ENCODE results near the gene NPLOC4.
A peak's percentile ranks its signal among the peaks of the same experiment; 100 is the strongest.

NPLOC4 gene

DNA sequence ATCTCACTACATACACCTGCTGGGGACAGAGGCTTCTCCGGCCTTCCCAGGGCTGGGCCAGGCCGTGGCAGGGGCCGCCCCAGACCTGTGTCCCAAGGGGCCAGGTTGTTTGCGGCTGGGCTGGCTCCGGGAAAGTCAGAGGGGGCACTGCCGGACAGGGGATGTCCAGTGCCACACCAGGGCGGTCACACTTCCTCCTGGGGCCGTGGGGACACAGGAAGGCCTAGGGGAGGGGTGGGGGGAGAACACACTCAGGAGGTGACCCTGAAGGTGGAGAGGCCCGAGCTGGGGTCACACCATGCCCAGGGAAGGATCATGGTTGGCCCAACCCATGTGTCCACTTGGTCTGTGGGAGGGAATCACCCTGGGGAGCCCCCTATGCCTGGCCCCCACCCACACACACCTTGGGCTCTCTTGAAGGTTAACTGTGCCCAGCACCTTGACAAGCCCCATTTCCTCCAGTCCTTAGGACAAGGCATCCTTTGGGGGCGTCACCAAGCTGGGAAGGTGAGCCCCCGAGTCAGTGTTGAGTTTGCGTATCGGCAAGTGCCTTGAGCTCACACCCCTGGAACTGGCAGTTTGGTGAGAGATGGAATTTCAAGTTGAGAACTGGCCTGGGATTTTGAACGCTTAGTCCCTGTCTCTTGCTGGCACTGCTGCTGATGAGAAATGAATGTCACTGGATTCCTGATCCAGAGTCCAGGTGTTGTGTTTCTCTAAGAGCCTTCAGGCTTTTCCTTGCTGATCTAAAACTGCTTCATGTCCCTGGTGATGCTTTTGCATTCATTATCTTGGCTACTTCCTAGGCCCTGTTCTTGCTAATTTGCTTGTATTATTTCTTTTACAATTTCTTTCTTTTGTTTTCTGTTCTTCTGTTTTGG is 116.7 kb downstream of the NPLOC4 start:
- no peak for DNase-seq (ENCODE audit: extremely low read depth in 1 of 2, low read depth in 1 of 2)

- DNase-seq (ENCODE audit: extremely low read depth in 1 of 2, low read depth in 1 of 2) = peak; percentile 55
Observed at GRCh38 chr17:81519284-81520020, 117.5 kb downstream of the NPLOC4 start.

GRCh38 chr17:81518785-81519283 is 118.1 kb downstream of the NPLOC4 start:
- no peak for DNase-seq (ENCODE audit: extremely low read depth in 1 of 2, low read depth in 1 of 2)

GRCh38 chr17:81518113-81518784 is 118.7 kb downstream of the NPLOC4 start:
- DNase-seq (ENCODE audit: extremely low read depth in 1 of 2, low read depth in 1 of 2) = no peak

GRCh38 chr17:81517339-81518112 is 119.4 kb downstream of the NPLOC4 start:
- DNase-seq (ENCODE audit: extremely low read depth in 1 of 2, low read depth in 1 of 2) = no peak

DNA sequence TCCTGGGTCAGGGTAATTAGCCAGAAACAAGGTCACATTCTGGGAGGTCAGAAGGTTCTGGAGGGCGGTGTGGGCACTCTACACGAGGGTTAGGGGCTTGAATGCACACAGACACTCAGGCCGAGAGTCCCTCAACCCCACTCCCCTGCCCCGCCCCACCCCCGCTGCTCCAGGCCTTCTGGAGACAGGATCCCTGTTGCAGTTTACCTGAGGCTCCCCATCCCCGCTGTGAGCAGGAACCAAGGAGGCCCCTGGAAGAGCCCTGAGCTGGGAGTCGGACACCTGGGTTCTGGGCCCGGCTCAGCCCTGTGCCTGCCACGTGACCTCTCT is 119.9 kb downstream of the NPLOC4 start:
- DNase-seq (ENCODE audit: extremely low read depth in 1 of 2, low read depth in 1 of 2) = no peak

DNA sequence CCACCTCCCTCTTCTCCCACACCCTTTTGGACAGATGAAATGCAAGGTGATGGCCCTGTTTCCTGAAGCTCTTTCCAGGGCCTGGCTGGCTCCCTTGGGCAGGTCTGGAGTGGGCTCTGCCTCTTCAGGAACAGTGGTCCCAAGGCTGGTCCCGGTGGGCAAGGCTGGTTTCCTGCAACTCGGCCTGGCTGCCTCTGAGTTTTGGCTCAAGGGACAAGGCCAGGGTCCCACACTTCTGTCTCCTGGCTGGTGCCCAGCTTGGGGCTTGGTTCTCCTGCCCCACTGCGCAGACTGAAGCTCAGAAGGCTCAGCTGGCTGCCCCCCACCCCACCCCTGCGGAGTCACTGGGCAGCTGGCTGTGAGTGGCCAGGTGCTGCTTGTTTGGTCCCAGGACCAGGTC is 120.5 kb downstream of the NPLOC4 start:
- no peak for DNase-seq (ENCODE audit: extremely low read depth in 1 of 2, low read depth in 1 of 2)

GRCh38 chr17:81515530-81516041 is 121.3 kb downstream of the NPLOC4 start:
- DNase-seq (ENCODE audit: extremely low read depth in 1 of 2, low read depth in 1 of 2) = no peak

DNA sequence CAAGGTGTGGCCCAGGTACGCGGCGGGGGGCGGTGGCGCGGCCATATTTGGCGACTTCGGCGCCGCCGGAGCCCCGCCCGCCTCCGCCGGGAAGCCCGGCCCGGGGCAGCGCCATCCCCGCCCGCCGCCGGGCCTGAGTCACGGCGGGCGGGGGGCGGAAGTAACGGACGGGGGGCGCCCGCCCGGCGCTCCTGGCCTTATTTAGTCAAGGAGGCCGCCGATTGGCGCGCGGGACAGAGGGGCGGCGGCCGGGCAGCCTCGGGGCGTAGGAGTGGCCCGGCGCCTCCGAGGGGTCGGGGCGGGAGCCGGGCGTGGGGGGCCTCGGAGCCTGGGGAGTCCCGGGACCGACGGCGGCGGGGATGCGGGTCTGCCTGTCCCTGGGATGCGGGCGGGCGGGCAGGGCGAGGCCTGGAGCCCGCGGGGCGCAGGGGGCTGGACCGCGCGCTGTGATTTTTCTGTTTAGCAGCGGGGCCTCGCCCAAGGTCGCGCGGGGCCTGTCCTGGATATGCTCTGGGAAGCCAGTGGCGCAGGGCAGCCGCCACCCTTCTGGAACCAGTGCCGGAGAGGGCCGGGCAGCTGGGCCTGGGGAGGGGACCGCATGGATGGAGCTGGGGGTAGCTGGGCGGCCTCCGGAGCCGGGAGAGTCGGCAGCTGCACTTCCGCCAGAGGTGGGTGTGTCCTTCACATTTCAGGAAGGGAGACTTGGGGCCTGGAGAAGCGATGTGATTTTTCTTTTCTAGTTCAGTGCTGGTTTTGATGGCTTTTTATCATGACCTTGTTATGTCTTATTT is 122.0 kb downstream of the NPLOC4 start:
- DNase-seq (ENCODE audit: extremely low read depth in 1 of 2, low read depth in 1 of 2) = peak; percentile 32 to 66

- no peak for DNase-seq (ENCODE audit: extremely low read depth in 1 of 2, low read depth in 1 of 2)
Observed at GRCh38 chr17:81514489-81514738, 122.5 kb downstream of the NPLOC4 start.

DNA sequence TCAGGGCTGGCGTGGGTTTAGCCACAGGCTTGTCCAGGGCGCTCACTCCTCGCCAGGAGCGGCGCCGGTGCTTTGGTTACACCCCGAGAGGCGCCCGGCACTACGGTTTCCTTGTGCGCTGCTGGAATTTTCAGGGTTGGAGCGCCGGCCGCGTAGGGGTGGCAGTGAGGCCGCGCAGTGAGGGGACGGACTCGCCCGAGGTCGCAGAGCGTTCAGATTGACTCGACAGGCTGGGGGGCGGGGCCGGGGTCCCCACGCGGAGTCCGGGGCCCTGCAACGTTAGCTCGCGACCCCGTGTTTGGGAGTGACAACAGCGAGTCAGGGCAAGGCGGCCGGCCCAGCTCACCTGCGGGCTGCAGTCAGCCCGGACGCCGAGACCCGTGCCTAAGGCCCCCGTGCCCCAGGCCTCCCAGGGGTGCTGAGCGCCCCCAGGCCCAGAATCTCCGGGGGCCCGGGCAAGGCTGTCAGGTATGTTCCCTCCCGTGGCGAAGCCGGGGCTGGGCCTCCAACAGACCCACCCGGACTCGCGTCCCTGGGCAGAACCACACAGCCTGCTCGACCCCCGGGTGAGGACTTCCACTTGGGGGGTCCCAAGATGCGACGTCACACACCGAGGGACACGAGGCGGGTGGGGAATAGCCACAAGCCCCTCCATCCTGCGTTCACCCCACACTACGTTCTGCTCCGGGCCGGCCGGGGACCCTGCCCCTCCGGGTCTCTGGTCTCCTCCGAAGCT is 123.0 kb downstream of the NPLOC4 start:
- DNase-seq (ENCODE audit: extremely low read depth in 1 of 2, low read depth in 1 of 2) = no peak

DNA sequence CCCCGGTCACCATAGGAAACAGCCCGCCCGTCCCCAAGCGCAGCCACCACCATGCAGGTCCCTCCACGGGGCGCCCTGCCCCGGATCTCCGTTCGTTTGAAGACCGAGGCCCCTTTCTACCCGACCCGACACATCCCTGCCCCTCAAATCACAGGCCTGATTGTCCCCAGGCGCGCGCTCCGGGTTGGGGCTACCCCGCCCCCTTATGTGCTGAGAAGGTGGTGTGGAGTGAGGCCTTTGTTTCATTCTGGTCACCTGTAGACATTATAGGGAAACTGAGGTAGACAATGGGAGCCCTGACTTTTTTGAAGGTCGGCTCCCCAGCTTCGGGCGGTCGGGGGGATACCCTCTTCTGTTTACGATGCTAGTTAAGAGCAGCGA is 123.5 kb downstream of the NPLOC4 start:
- DNase-seq (ENCODE audit: extremely low read depth in 1 of 2, low read depth in 1 of 2) = peak in 1 of 2 donors; percentile 45

- peak; percentile 80 to 84 for DNase-seq (ENCODE audit: extremely low read depth in 1 of 2, low read depth in 1 of 2)
Observed at GRCh38 chr17:81512562-81513371, 124.1 kb downstream of the NPLOC4 start, which contains the start of gene ACTG1. Gene ACTG1, minus strand, starts transcription at chr17:81512799. Its CDS starts 445 bp downstream, at chr17:81512354.

DNA sequence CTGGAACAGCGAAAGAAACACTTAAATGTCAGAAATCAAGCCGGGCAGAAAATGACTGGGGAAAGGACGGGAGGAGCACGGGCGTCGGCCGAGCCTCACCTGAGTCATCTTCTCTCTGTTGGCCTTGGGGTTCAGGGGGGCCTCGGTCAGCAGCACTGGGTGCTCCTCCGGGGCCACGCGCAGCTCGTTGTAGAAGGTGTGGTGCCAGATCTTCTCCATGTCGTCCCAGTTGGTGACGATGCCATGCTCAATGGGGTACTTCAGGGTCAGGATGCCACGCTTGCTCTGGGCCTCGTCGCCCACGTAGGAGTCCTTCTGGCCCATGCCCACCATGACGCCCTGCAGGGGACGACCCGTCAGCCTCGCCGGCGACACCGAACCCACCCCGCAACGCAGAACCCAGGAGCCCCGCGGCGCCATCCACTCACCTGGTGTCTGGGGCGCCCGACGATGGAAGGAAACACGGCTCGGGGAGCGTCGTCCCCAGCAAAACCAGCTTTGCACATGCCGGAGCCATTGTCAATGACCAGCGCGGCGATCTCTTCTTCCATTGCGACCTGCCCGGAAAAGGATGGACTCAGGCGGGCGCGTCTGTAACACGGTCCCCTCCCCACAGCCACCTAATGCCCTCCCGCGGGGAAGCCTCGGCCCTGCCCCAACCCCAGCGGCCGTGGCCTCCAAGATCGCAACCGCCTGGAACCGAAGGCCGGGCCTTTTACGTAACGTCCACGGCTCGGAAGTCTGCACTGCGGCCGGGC is 124.9 kb downstream of the NPLOC4 start:
- no peak for DNase-seq (ENCODE audit: extremely low read depth in 1 of 2, low read depth in 1 of 2)

DNA sequence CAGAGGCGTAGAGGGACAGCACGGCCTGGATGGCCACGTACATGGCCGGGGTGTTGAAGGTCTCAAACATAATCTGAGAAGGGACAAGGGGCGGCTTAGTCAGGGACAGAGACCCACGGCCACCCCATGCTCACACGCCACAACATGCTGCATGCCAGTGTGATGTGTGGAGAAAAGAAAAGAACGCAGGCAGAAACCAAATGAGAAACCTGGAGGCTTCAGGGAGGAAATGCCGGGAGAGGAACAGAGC is 125.4 kb downstream of the NPLOC4 start:
- DNase-seq (ENCODE audit: extremely low read depth in 1 of 2, low read depth in 1 of 2) = no peak

- no peak for DNase-seq (ENCODE audit: extremely low read depth in 1 of 2, low read depth in 1 of 2)
Observed at GRCh38 chr17:81510785-81511553, 125.9 kb downstream of the NPLOC4 start.
